ENCODE measurements around the gene MYBPC1. TPM values are rescaled to one million over a fixed set of nuclear protein-coding genes. Genes with fewer than 3 reads are reported as not detected.

Gene MYBPC1
- total and polyA plus RNA-seq, 4 donors = 0.06 to 0.07 TPM; not detected in 2

- ATAC-seq (ENCODE audit: insufficient read depth, low FRiP score) (no peak), DNase-seq (no peak)
- no peak for TF ChIP-seq CTCF (IDR thresholded peaks at IDR 0.05; ENCODE audit: control extremely low read depth, extremely low read depth)
- no peak overlapping the region for H3K4me3 ChIP-seq
- no peaks in the 10 kb centered on the region for H3K4me1 ChIP-seq (ENCODE audit: control insufficient read depth in 5 of 5, insufficient read depth in 5 of 5, low read length in 5 of 5)
- no peaks in the 10 kb centered on the region for H3K27me3 ChIP-seq (ENCODE audit: control insufficient read depth in 3 of 3, insufficient read depth in 3 of 3, low read length in 2 of 3)
- no peaks in the 10 kb centered on the region for H3K9me3 ChIP-seq (ENCODE audit: control insufficient read depth in 4 of 4, insufficient read depth in 3 of 4, low read length in 3 of 4)
- no peak overlapping the region for H3K9ac ChIP-seq (ENCODE audit: insufficient read depth in 1 of 2, low read length in 2 of 2)
- no peaks in the 10 kb centered on the region for H3K36me3 ChIP-seq (ENCODE audit: control insufficient read depth in 4 of 4, insufficient read depth in 4 of 4, low read length in 4 of 4)
- WGBS, 2 donors = 69 to 85% methylated on average over 5 of the region's 5 CpGs
- H3K27ac ChIP-seq (ENCODE audit: low read depth in 1 of 2, low read length in 1 of 2) = no peak overlapping the region
Observed at GRCh38 chr12:101599771-101600484, 5.2 kb downstream of the MYBPC1 start.

- H3K27ac ChIP-seq (ENCODE audit: low read depth in 1 of 2, low read length in 1 of 2) = no peak overlapping the region
- 54 to 88% methylated on average over 1 of the region's 1 CpG for WGBS, 2 donors
- H3K9me3 ChIP-seq (ENCODE audit: control insufficient read depth in 4 of 4, insufficient read depth in 3 of 4, low read length in 3 of 4) = no peaks in the 10 kb centered on the region
- H3K9ac ChIP-seq (ENCODE audit: insufficient read depth in 1 of 2, low read length in 2 of 2) = no peak overlapping the region
- H3K4me3 ChIP-seq = no peak overlapping the region
- TF ChIP-seq CTCF (IDR thresholded peaks at IDR 0.05; ENCODE audit: control extremely low read depth, extremely low read depth) = no peak
- no peaks in the 10 kb centered on the region for H3K27me3 ChIP-seq (ENCODE audit: control insufficient read depth in 3 of 3, insufficient read depth in 3 of 3, low read length in 2 of 3)
- DNase-seq (no peak), ATAC-seq (ENCODE audit: insufficient read depth, low FRiP score) (no peak)
- peaks cover 0 to 4% (median 0%) of the 10 kb centered on the region in 5 donors for H3K4me1 ChIP-seq (ENCODE audit: control insufficient read depth in 5 of 5, insufficient read depth in 5 of 5, low read length in 5 of 5)
- no peaks in the 10 kb centered on the region for H3K36me3 ChIP-seq (ENCODE audit: control insufficient read depth in 4 of 4, insufficient read depth in 4 of 4, low read length in 4 of 4)
Observed at GRCh38 chr12:101604132-101604531, 9.4 kb downstream of the MYBPC1 start.

GRCh38 chr12:101607894-101608293, 13.1 kb downstream of the MYBPC1 start:
- TF ChIP-seq CTCF (IDR thresholded peaks at IDR 0.05; ENCODE audit: control extremely low read depth, extremely low read depth) = no peak
- no peaks in the 10 kb centered on the region for H3K36me3 ChIP-seq (ENCODE audit: control insufficient read depth in 4 of 4, insufficient read depth in 4 of 4, low read length in 4 of 4)
- DNase-seq = no peak
- H3K4me1 ChIP-seq (ENCODE audit: control insufficient read depth in 5 of 5, insufficient read depth in 5 of 5, low read length in 5 of 5) = peaks cover 0 to 4% (median 0%) of the 10 kb centered on the region in 5 donors
- ATAC-seq (ENCODE audit: insufficient read depth, low FRiP score) = no peak
- no peak overlapping the region for H3K27ac ChIP-seq (ENCODE audit: low read depth in 1 of 2, low read length in 1 of 2)
- no peaks in the 10 kb centered on the region for H3K27me3 ChIP-seq (ENCODE audit: control insufficient read depth in 3 of 3, insufficient read depth in 3 of 3, low read length in 2 of 3)
- H3K9me3 ChIP-seq (ENCODE audit: control insufficient read depth in 4 of 4, insufficient read depth in 3 of 4, low read length in 3 of 4) = no peaks in the 10 kb centered on the region
- no peak overlapping the region for H3K4me3 ChIP-seq
- H3K9ac ChIP-seq (ENCODE audit: insufficient read depth in 1 of 2, low read length in 2 of 2) = no peak overlapping the region
- WGBS, 2 donors = 65 to 91% methylated on average over 2 of the region's 2 CpGs

All from lung (tissue), 12 donors.